Measurements from ENCODE around the gene SCGB3A1. TPM values are rescaled to one million over a fixed set of nuclear protein-coding genes. Genes with fewer than 3 reads are reported as not detected.

Gene SCGB3A1
- total RNA-seq, 2 donors from 2014 or later, result not detected

DNA sequence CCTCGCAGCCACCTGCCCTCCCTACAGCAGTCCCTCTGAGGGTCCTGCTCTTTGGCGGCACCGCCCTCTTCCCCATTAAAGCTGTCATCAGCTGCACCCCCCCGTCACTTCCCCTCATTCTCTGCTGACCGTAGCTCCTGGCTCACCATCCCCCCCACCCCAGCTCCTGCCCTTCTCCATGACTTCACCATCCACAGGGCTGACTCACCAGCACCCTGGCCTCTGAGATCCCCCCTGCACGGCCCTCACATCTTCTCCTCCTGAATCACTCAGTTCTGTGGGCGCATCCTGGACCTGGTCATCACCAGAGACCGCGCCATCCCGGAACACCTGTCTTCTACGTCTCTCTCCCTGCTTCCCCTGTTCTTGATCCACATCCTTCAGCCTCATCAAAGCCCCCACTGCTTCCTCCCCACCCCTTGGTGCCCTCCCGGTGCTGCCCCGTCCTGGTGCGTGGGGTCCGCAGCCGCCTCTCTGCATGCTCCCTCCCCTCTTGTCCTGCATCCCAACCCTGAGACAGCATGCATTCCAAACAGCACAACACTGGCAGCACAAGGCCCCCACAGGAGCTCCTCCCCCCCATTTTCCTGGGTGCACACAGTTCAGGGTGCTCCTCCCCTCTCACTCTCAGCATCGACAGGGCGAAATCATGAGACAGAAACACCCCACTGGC is 45.2 kb upstream of the SCGB3A1 start:
- Histone ChIP-seq H3K4me3 (no peak overlapping the region), H3K27me3 (replicated peaks; ENCODE audit: insufficient read depth) (no peaks in the 10 kb centered on the region), H3K4me1 (ENCODE audit: control insufficient read depth in 1 of 2, low read depth in 2 of 2) (no peaks in the 10 kb centered on the region), H3K36me3 (no peaks in the 10 kb centered on the region), H3K27ac (no peak overlapping the region), H3K9me3 (no peaks in the 10 kb centered on the region)
- ATAC-seq (ENCODE audit: insufficient number of reproducible peaks, low FRiP score, low read depth), result no peak
- TF ChIP-seq, protein P1, sequence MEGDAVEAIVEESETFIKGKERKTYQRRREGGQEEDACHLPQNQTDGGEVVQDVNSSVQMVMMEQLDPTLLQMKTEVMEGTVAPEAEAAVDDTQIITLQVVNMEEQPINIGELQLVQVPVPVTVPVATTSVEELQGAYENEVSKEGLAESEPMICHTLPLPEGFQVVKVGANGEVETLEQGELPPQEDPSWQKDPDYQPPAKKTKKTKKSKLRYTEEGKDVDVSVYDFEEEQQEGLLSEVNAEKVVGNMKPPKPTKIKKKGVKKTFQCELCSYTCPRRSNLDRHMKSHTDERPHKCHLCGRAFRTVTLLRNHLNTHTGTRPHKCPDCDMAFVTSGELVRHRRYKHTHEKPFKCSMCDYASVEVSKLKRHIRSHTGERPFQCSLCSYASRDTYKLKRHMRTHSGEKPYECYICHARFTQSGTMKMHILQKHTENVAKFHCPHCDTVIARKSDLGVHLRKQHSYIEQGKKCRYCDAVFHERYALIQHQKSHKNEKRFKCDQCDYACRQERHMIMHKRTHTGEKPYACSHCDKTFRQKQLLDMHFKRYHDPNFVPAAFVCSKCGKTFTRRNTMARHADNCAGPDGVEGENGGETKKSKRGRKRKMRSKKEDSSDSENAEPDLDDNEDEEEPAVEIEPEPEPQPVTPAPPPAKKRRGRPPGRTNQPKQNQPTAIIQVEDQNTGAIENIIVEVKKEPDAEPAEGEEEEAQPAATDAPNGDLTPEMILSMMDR (IDR thresholded peaks at IDR 0.05), result no peak
- DNase-seq (ENCODE audit: low spot score), result no peak

DNA sequence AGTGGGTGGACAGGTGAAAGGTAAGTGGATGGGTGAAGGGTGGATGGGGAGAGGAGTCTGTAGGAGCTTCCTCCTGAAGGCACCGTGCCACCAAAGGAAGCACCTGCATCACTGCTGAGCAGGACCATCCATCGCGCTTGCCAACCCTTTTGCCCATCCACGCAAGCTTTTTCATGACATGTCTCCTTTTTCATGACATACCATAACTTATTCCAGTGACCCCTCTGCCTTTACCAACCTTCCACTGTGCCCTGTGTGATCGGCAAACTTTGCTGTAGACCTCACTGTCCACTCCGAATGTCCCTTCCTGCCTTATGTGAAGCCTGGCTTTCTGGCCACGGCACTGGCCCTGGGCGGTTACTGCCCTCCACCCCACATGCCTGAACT is 44.7 kb upstream of the SCGB3A1 start:
- H3K4me1 ChIP-seq (ENCODE audit: control insufficient read depth in 1 of 2, low read depth in 2 of 2), result no peaks in the 10 kb centered on the region
- DNase-seq (ENCODE audit: low spot score), result no peak
- H3K27ac ChIP-seq, result no peak overlapping the region
- no peaks in the 10 kb centered on the region for H3K9me3 ChIP-seq
- H3K27me3 ChIP-seq (replicated peaks; ENCODE audit: insufficient read depth), result no peaks in the 10 kb centered on the region
- H3K4me3 ChIP-seq, result no peak overlapping the region
- TF ChIP-seq, protein P1 (IDR thresholded peaks at IDR 0.05), result no peak
- ATAC-seq (ENCODE audit: insufficient number of reproducible peaks, low FRiP score, low read depth), result no peak
- H3K36me3 ChIP-seq, result no peaks in the 10 kb centered on the region

DNA sequence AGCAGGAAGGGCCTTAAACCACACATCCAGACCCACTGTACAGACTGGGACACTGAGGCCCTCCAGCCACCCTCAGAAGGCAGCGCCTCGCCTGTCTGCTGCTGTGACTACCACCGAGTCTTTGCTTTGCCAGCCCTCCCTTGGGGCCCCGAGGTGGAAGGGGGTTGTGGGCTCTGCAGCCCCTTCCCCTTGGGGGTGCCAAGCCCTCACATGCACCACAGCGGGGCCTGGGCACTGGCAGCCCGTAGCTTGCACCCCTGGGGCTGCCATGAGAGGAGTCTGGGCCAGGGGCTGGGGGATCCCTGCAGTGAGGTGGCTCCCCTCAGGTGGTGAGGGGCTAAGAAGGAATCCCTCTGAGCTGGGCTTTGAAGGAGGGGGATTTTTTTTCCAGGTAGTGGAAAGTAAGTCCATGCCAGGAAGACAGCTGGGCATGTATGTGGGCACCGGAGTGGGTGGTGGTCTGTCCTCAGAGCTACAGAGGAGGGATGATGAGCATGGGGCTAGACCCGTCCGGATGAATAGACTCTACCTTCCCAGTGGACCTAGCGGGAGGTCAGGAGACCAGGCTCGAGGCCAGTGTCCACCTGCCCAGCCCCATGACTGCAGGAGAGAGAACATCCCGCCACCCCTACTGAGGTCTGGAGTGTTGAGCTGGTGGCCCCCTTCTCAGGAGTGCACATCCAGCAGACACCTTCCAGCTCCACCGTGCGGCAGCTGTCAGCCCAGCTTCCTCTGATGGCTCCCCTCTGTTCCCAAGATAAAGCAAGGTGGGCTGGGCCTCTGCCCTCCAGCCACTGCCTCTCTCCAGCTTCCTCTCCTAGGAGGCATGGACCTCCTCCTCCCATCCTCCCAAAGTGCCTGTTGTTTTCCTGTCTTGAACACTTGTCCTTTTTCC is 42.2 kb upstream of the SCGB3A1 start:
- Histone ChIP-seq H3K4me1 (ENCODE audit: control insufficient read depth in 1 of 2, low read depth in 2 of 2) (no peaks in the 10 kb centered on the region), H3K9me3 (no peaks in the 10 kb centered on the region), H3K4me3 (no peak overlapping the region), H3K27ac (no peak overlapping the region), H3K27me3 (replicated peaks; ENCODE audit: insufficient read depth) (no peaks in the 10 kb centered on the region), H3K36me3 (no peaks in the 10 kb centered on the region)
- DNase-seq (ENCODE audit: low spot score), result no peak
- ATAC-seq (ENCODE audit: insufficient number of reproducible peaks, low FRiP score, low read depth), result no peak
- TF ChIP-seq, protein P1 (IDR thresholded peaks at IDR 0.05), result no peak

DNA sequence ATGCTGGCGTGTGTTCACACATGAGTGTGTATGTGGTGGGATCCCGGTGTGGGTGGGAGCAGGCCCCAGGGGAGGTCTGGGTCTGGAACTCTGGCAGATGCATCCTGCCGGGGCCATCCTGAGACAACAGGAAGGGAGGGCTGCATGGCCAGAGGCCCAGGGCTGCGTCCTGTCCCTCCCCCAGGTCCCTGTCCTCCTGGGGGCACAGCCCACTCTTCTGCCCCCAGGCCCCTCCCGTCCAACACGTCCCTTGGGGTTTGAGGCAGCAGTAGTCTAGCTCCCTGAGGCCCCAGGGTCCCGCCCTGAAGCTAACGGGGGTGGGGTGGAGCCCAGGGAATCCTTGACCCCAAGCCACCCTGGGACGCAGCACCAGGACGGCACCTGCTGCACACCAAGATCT is 41.5 kb upstream of the SCGB3A1 start:
- Histone ChIP-seq H3K9me3 (no peaks in the 10 kb centered on the region), H3K27me3 (replicated peaks; ENCODE audit: insufficient read depth) (no peaks in the 10 kb centered on the region), H3K4me1 (ENCODE audit: control insufficient read depth in 1 of 2, low read depth in 2 of 2) (no peaks in the 10 kb centered on the region), H3K27ac (no peak overlapping the region), H3K4me3 (no peak overlapping the region), H3K36me3 (no peaks in the 10 kb centered on the region)
- TF ChIP-seq, protein P1 (IDR thresholded peaks at IDR 0.05), result no peak
- DNase-seq (ENCODE audit: low spot score) (no peak), ATAC-seq (ENCODE audit: insufficient number of reproducible peaks, low FRiP score, low read depth) (no peak)

DNA sequence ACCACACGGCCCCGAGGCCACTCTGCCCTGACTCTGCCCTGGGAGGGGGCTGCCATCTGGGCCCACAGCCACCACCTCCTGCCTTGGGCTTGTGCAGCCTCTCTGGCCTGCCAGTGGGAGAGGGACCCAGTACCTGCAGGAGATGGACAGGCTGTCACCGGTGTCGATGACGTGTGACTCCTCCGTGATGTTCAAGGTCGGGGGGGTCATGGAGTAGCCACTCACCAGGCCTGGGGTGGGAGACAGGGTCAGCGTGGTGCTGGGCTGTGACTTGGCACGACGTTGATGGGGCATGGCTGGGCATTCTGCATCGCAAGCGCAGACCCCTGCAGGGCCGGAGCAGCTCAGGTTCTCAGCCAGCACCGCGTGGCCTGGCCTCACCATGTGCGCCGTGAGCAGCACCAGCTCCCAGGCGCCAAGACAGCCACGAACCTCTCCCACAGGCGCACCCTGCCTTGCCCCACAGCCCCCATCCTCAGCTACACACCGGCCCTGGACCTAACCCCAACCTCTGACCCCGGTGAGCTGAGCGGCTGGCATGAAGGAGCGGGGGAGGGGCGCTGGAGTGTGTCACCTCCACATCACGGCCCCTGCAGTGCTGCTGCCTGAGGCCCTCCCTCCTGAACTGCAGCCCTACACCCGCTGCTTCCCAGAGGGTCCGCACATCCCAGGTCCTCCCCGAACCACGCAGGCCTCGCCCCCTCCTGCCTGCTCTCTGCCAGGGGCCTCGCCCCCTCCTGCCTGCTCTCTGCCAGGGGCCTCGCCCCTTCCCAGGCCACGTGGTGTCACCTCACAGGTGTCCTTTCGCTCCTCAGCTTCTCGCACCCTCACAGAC is 40.5 kb upstream of the SCGB3A1 start:
- no peaks in the 10 kb centered on the region for H3K4me1 ChIP-seq (ENCODE audit: control insufficient read depth in 1 of 2, low read depth in 2 of 2)
- TF ChIP-seq, protein P1 (IDR thresholded peaks at IDR 0.05), result no peak
- no peak overlapping the region for H3K27ac ChIP-seq
- H3K4me3 ChIP-seq, result no peak overlapping the region
- H3K9me3 ChIP-seq, result no peaks in the 10 kb centered on the region
- no peak for ATAC-seq (ENCODE audit: insufficient number of reproducible peaks, low FRiP score, low read depth)
- DNase-seq (ENCODE audit: low spot score), result no peak
- H3K27me3 ChIP-seq (replicated peaks; ENCODE audit: insufficient read depth), result no peaks in the 10 kb centered on the region
- H3K36me3 ChIP-seq, result no peaks in the 10 kb centered on the region

Measured in thoracic aorta (tissue), 2 donors.